Measurements from ENCODE around the gene UMAD1. TPM values are rescaled to one million over a fixed set of nuclear protein-coding genes. Genes with fewer than 3 reads are reported as not detected.

The UMAD1 gene
- total and polyA plus RNA-seq, 4 donors: 7.7 to 19.2 (median 12.2) TPM

GRCh38 chr7:7857143-7857583, 216.6 kb downstream of the UMAD1 start:
- no peak for ATAC-seq (ENCODE audit: insufficient read depth, low FRiP score)
- H3K9me3 ChIP-seq (ENCODE audit: control insufficient read depth in 4 of 4, insufficient read depth in 3 of 4, low read length in 3 of 4): peaks cover 0 to 10% (median 3%) of the 10 kb centered on the region in 4 donors
- no peak for TF ChIP-seq CTCF (IDR thresholded peaks at IDR 0.05; ENCODE audit: control extremely low read depth, extremely low read depth)
- no peak overlapping the region for H3K27ac ChIP-seq (ENCODE audit: low read depth in 1 of 2, low read length in 1 of 2)
- 37 to 69% methylated on average over 3 of the region's 3 CpGs for WGBS, 2 donors
- H3K36me3 ChIP-seq (ENCODE audit: control insufficient read depth in 4 of 4, insufficient read depth in 4 of 4, low read length in 4 of 4): no peaks in the 10 kb centered on the region
- H3K27me3 ChIP-seq (ENCODE audit: control insufficient read depth in 3 of 3, insufficient read depth in 3 of 3, low read length in 2 of 3): no peaks in the 10 kb centered on the region
- H3K4me3 ChIP-seq: no peak overlapping the region
- peaks cover 0 to 7% (median 0%) of the 10 kb centered on the region in 5 donors for H3K4me1 ChIP-seq (ENCODE audit: control insufficient read depth in 5 of 5, insufficient read depth in 5 of 5, low read length in 5 of 5)
- no peak overlapping the region for H3K9ac ChIP-seq (ENCODE audit: insufficient read depth in 1 of 2, low read length in 2 of 2)
- peak in 1 of 3 donors; percentile 1 for DNase-seq

- ATAC-seq (ENCODE audit: insufficient read depth, low FRiP score) (no peak), DNase-seq (peak in 2 of 3 donors; percentile 9 to 15)
- H3K4me3 ChIP-seq: no peak overlapping the region
- H3K36me3 ChIP-seq (ENCODE audit: control insufficient read depth in 4 of 4, insufficient read depth in 4 of 4, low read length in 4 of 4): no peaks in the 10 kb centered on the region
- H3K27me3 ChIP-seq (ENCODE audit: control insufficient read depth in 3 of 3, insufficient read depth in 3 of 3, low read length in 2 of 3): no peaks in the 10 kb centered on the region
- no peak for TF ChIP-seq CTCF (IDR thresholded peaks at IDR 0.05; ENCODE audit: control extremely low read depth, extremely low read depth)
- H3K27ac ChIP-seq (ENCODE audit: low read depth in 1 of 2, low read length in 1 of 2): no peak overlapping the region
- peaks cover 0 to 6% (median 0%) of the 10 kb centered on the region in 5 donors for H3K4me1 ChIP-seq (ENCODE audit: control insufficient read depth in 5 of 5, insufficient read depth in 5 of 5, low read length in 5 of 5)
- H3K9ac ChIP-seq (ENCODE audit: insufficient read depth in 1 of 2, low read length in 2 of 2): no peak overlapping the region
- WGBS, 2 donors: 47 to 54% methylated on average over 4 of the region's 4 CpGs
- H3K9me3 ChIP-seq (ENCODE audit: control insufficient read depth in 4 of 4, insufficient read depth in 3 of 4, low read length in 3 of 4): peaks cover 0 to 10% (median 3%) of the 10 kb centered on the region in 4 donors
Observed at GRCh38 chr7:7858559-7858958, 218.0 kb downstream of the UMAD1 start.

- TF ChIP-seq CTCF (IDR thresholded peaks at IDR 0.05; ENCODE audit: control extremely low read depth, extremely low read depth): no peak
- Histone ChIP-seq H3K9me3 (ENCODE audit: control insufficient read depth in 4 of 4, insufficient read depth in 3 of 4, low read length in 3 of 4) (peaks cover 0 to 10% (median 3%) of the 10 kb centered on the region in 4 donors), H3K4me3 (no peak overlapping the region), H3K9ac (ENCODE audit: insufficient read depth in 1 of 2, low read length in 2 of 2) (no peak overlapping the region), H3K27me3 (ENCODE audit: control insufficient read depth in 3 of 3, insufficient read depth in 3 of 3, low read length in 2 of 3) (no peaks in the 10 kb centered on the region), H3K4me1 (ENCODE audit: control insufficient read depth in 5 of 5, insufficient read depth in 5 of 5, low read length in 5 of 5) (peaks cover 0 to 6% (median 0%) of the 10 kb centered on the region in 5 donors), H3K27ac (ENCODE audit: low read depth in 1 of 2, low read length in 1 of 2) (no peak overlapping the region), H3K36me3 (ENCODE audit: control insufficient read depth in 4 of 4, insufficient read depth in 4 of 4, low read length in 4 of 4) (no peaks in the 10 kb centered on the region)
- no peak for DNase-seq
- no peak for ATAC-seq (ENCODE audit: insufficient read depth, low FRiP score)
- WGBS, 2 donors: 95 to 99% methylated on average over 4 of the region's 4 CpGs
Observed at GRCh38 chr7:7859411-7859810, 218.9 kb downstream of the UMAD1 start.

GRCh38 chr7:7861211-7861633, 220.7 kb downstream of the UMAD1 start:
- ATAC-seq (ENCODE audit: insufficient read depth, low FRiP score) (peak; percentile 76), DNase-seq (peak in 2 of 3 donors; percentile 28 to 38)
- Histone ChIP-seq H3K4me3 (no peak overlapping the region), H3K4me1 (ENCODE audit: control insufficient read depth in 5 of 5, insufficient read depth in 5 of 5, low read length in 5 of 5) (peaks cover 0 to 6% (median 0%) of the 10 kb centered on the region in 5 donors), H3K27ac (ENCODE audit: low read depth in 1 of 2, low read length in 1 of 2) (no peak overlapping the region), H3K27me3 (ENCODE audit: control insufficient read depth in 3 of 3, insufficient read depth in 3 of 3, low read length in 2 of 3) (no peaks in the 10 kb centered on the region), H3K9ac (ENCODE audit: insufficient read depth in 1 of 2, low read length in 2 of 2) (no peak overlapping the region), H3K9me3 (ENCODE audit: control insufficient read depth in 4 of 4, insufficient read depth in 3 of 4, low read length in 3 of 4) (no peaks in the 10 kb centered on the region), H3K36me3 (ENCODE audit: control insufficient read depth in 4 of 4, insufficient read depth in 4 of 4, low read length in 4 of 4) (no peaks in the 10 kb centered on the region)
- TF ChIP-seq CTCF (IDR thresholded peaks at IDR 0.05; ENCODE audit: control extremely low read depth, extremely low read depth): no peak
- WGBS, 2 donors: 52 to 84% methylated on average over 1 of the region's 1 CpG
